ENCODE measurements around the gene HECW1. TPM values are rescaled to one million over a fixed set of nuclear protein-coding genes. Genes with fewer than 3 reads are reported as not detected.
"Not testable (repeated sequence)": the region's sequence is repeated elsewhere in the genome, so short reads cannot be mapped to it uniquely, and the experiment has no call there.

Gene HECW1
- total RNA-seq, 1 donor: 2.9 TPM

- no peaks in the 10 kb centered on the region for H3K27me3 ChIP-seq (ENCODE audit: insufficient read depth, low read length)
- H3K4me2 ChIP-seq (ENCODE audit: insufficient read depth, low read length): no peak overlapping the region
- TF ChIP-seq CTCF (IDR thresholded peaks at IDR 0.05; ENCODE audit: extremely low read depth, low read depth, low read length): no peak
- peaks cover 3% of the 10 kb centered on the region for H3K4me1 ChIP-seq (ENCODE audit: insufficient read depth, low read length)
- H3K36me3 ChIP-seq (ENCODE audit: insufficient read depth, low read length): no peaks in the 10 kb centered on the region
- H3K79me2 ChIP-seq (ENCODE audit: insufficient read depth, low read length): no peaks in the 10 kb centered on the region
- no peaks in the 10 kb centered on the region for H3K9me3 ChIP-seq (ENCODE audit: low read depth, low read length)
- no peak overlapping the region for H2AFZ ChIP-seq (ENCODE audit: low read length)
- no peaks in the 10 kb centered on the region for H4K20me1 ChIP-seq (ENCODE audit: insufficient read depth, low read length)
- no peak for DNase-seq (ENCODE audit: insufficient read length, low spot score, missing footprints)
- no peak overlapping the region for H3K27ac ChIP-seq (ENCODE audit: low read depth, low read length)
- H3K4me3 ChIP-seq (ENCODE audit: insufficient read depth, low read length): no peak overlapping the region
Measured at GRCh38 chr7:43201912-43202311, 89.5 kb downstream of the HECW1 start.

- Histone ChIP-seq H4K20me1 (ENCODE audit: insufficient read depth, low read length) (no peaks in the 10 kb centered on the region), H3K27ac (ENCODE audit: low read depth, low read length) (no peak overlapping the region), H3K4me1 (ENCODE audit: insufficient read depth, low read length) (peaks cover 3% of the 10 kb centered on the region), H3K79me2 (ENCODE audit: insufficient read depth, low read length) (no peaks in the 10 kb centered on the region), H3K4me3 (ENCODE audit: insufficient read depth, low read length) (no peak overlapping the region), H3K4me2 (ENCODE audit: insufficient read depth, low read length) (no peak overlapping the region), H3K27me3 (ENCODE audit: insufficient read depth, low read length) (peaks cover 14% of the 10 kb centered on the region), H3K9me3 (ENCODE audit: low read depth, low read length) (no peaks in the 10 kb centered on the region), H2AFZ (ENCODE audit: low read length) (no peak overlapping the region), H3K36me3 (ENCODE audit: insufficient read depth, low read length) (no peaks in the 10 kb centered on the region)
- TF ChIP-seq CTCF (IDR thresholded peaks at IDR 0.05; ENCODE audit: extremely low read depth, low read depth, low read length): no peak
- DNase-seq (ENCODE audit: insufficient read length, low spot score, missing footprints): peak; percentile 17
Measured at GRCh38 chr7:43204081-43204480, 91.6 kb downstream of the HECW1 start.

GRCh38 chr7:43205171-43205795, 92.8 kb downstream of the HECW1 start:
- H3K4me1 ChIP-seq (ENCODE audit: insufficient read depth, low read length): peaks cover 3% of the 10 kb centered on the region
- H3K9me3 ChIP-seq (ENCODE audit: low read depth, low read length): no peaks in the 10 kb centered on the region
- H3K27me3 ChIP-seq (ENCODE audit: insufficient read depth, low read length): peaks cover 14% of the 10 kb centered on the region
- no peaks in the 10 kb centered on the region for H4K20me1 ChIP-seq (ENCODE audit: insufficient read depth, low read length)
- no peak overlapping the region for H3K4me3 ChIP-seq (ENCODE audit: insufficient read depth, low read length)
- no peaks in the 10 kb centered on the region for H3K36me3 ChIP-seq (ENCODE audit: insufficient read depth, low read length)
- no peak overlapping the region for H2AFZ ChIP-seq (ENCODE audit: low read length)
- H3K27ac ChIP-seq (ENCODE audit: low read depth, low read length): no peak overlapping the region
- no peak overlapping the region for H3K4me2 ChIP-seq (ENCODE audit: insufficient read depth, low read length)
- DNase-seq (ENCODE audit: insufficient read length, low spot score, missing footprints): no peak
- TF ChIP-seq CTCF (IDR thresholded peaks at IDR 0.05; ENCODE audit: extremely low read depth, low read depth, low read length): no peak
- no peaks in the 10 kb centered on the region for H3K79me2 ChIP-seq (ENCODE audit: insufficient read depth, low read length)

- peaks cover 14% of the 10 kb centered on the region for H3K27me3 ChIP-seq (ENCODE audit: insufficient read depth, low read length)
- H3K4me2 ChIP-seq (ENCODE audit: insufficient read depth, low read length): no peak overlapping the region
- peaks cover 3% of the 10 kb centered on the region for H3K4me1 ChIP-seq (ENCODE audit: insufficient read depth, low read length)
- H3K9me3 ChIP-seq (ENCODE audit: low read depth, low read length): no peaks in the 10 kb centered on the region
- no peak overlapping the region for H3K4me3 ChIP-seq (ENCODE audit: insufficient read depth, low read length)
- no peaks in the 10 kb centered on the region for H3K36me3 ChIP-seq (ENCODE audit: insufficient read depth, low read length)
- TF ChIP-seq CTCF (IDR thresholded peaks at IDR 0.05; ENCODE audit: extremely low read depth, low read depth, low read length): no peak
- DNase-seq (ENCODE audit: insufficient read length, low spot score, missing footprints): no peak
- H3K79me2 ChIP-seq (ENCODE audit: insufficient read depth, low read length): no peaks in the 10 kb centered on the region
- no peak overlapping the region for H2AFZ ChIP-seq (ENCODE audit: low read length)
- H4K20me1 ChIP-seq (ENCODE audit: insufficient read depth, low read length): no peaks in the 10 kb centered on the region
- no peak overlapping the region for H3K27ac ChIP-seq (ENCODE audit: low read depth, low read length)
Measured at GRCh38 chr7:43208242-43208641, 95.8 kb downstream of the HECW1 start.

- not testable (repeated sequence) for H3K4me1 ChIP-seq (ENCODE audit: insufficient read depth, low read length); H3K4me2 ChIP-seq (ENCODE audit: insufficient read depth, low read length); H3K36me3 ChIP-seq (ENCODE audit: insufficient read depth, low read length); H3K27ac ChIP-seq (ENCODE audit: low read depth, low read length); H3K9me3 ChIP-seq (ENCODE audit: low read depth, low read length); H2AFZ ChIP-seq (ENCODE audit: low read length); H3K4me3 ChIP-seq (ENCODE audit: insufficient read depth, low read length); H4K20me1 ChIP-seq (ENCODE audit: insufficient read depth, low read length); H3K79me2 ChIP-seq (ENCODE audit: insufficient read depth, low read length); DNase-seq (ENCODE audit: insufficient read length, low spot score, missing footprints)
- peaks cover 19% of the 10 kb centered on the region for H3K27me3 ChIP-seq (ENCODE audit: insufficient read depth, low read length)
Measured at GRCh38 chr7:43210539-43210938, 98.1 kb downstream of the HECW1 start.
